IMR-90 (cell line): ENCODE measurements around the gene SOX9. TPM values are rescaled to one million over a fixed set of nuclear protein-coding genes. Genes with fewer than 3 reads are reported as not detected.

Experiments
- ATAC-seq: fragments of 200-7000 bp; cut with Tn5 transposase; 2 replicates; pipeline ENCODE4 v1.9.1; 2020; ENCODE audit warnings: low read depth, mild to moderate bottlenecking, moderate library complexity
- BruUV-seq: library from RNA; stranded (reverse); fragments of 400-500 nt; replicated peaks from 2 replicates; lab custom pipeline; 2021; lab: Mats Ljungman, UMichigan
- CTCF ChIA-PET: fragments of 300-600 bp; formaldehyde crosslinking; extraction: SDS; loops from one replicate; lab custom pipeline; 2021; ENCODE audit warnings: antibody characterized with exemption; lab: Yijun Ruan, JAX
- POLR2A ChIA-PET: fragments of 300-600 bp; sonication (Branson Sonifier 250); formaldehyde crosslinking; loops from one replicate; lab custom pipeline; 2022; ENCODE audit warnings: antibody characterized with exemption; ENCODE audit not compliant: unreplicated experiment; lab: Charles Lee
- DNase-seq: peaks from one replicate; pipeline ENCODE4 v3.0.0; 2013
- H2AFZ ChIP-seq: replicated peaks from 2 replicates; pipeline ENCODE3; 2013; ENCODE audit warnings: low read length, mild to moderate bottlenecking; ENCODE audit not compliant: poor library complexity
- H2AK5ac ChIP-seq: 2 replicates; pipeline ENCODE4 v1.6.1; 2013; ENCODE audit warnings: low read depth, low read length, inconsistent platforms
- H2AK9ac ChIP-seq: replicated peaks from 2 replicates; pipeline ENCODE3; 2013; ENCODE audit warnings: mild to moderate bottlenecking, low read depth, low read length, moderate library complexity; ENCODE audit not compliant: poor library complexity
- H2BK120ac ChIP-seq: 2 replicates; pipeline ENCODE4 v1.6.1; 2013; ENCODE audit warnings: low read depth, low read length, inconsistent platforms
- H2BK15ac ChIP-seq: 3 replicates; pipeline ENCODE4 v1.6.1; 2013; ENCODE audit warnings: low read depth, low read length, inconsistent platforms
- H2BK20ac ChIP-seq: 2 replicates; pipeline ENCODE4 v1.6.1; 2013; ENCODE audit warnings: low read depth, mild to moderate bottlenecking, inconsistent platforms, low read length, moderate library complexity
- H2BK5ac ChIP-seq: 2 replicates; pipeline ENCODE4 v1.6.1; 2013; ENCODE audit warnings: mild to moderate bottlenecking, low read depth, low read length, inconsistent platforms; ENCODE audit not compliant: poor library complexity, severe bottlenecking
- H3K14ac ChIP-seq: replicated peaks from 2 replicates; pipeline ENCODE4 v1.6.1; 2013; ENCODE audit warnings: low read depth, low read length, inconsistent platforms
- H3K18ac ChIP-seq: 2 replicates; pipeline ENCODE4 v1.6.1; 2013; ENCODE audit warnings: low read depth, low read length, control low read depth
- H3K23ac ChIP-seq: 2 replicates; pipeline ENCODE4 v1.6.1; 2013; ENCODE audit warnings: low read depth, low read length, inconsistent platforms
- H3K27ac ChIP-seq: 2 replicates; pipeline ENCODE4 v1.5.1; 2013; ENCODE audit warnings: mild to moderate bottlenecking, control low read depth, low read length; ENCODE audit not compliant: insufficient read depth
- H3K27me3 ChIP-seq: 2 replicates; pipeline ENCODE4 v1.6.1; 2013; ENCODE audit warnings: low read length; ENCODE audit not compliant: control insufficient read depth, insufficient read depth
- H3K36me3 ChIP-seq: 2 replicates; pipeline ENCODE4 v1.6.1; 2013; ENCODE audit warnings: low read length, mixed read lengths; ENCODE audit not compliant: control insufficient read depth, insufficient read depth
- H3K4ac ChIP-seq: 2 replicates; pipeline ENCODE4 v1.6.1; 2013; ENCODE audit warnings: low read depth, low read length, inconsistent platforms
- H3K4me1 ChIP-seq: 2 replicates; pipeline ENCODE4 v1.6.1; 2013; ENCODE audit warnings: low read length, mixed read lengths; ENCODE audit not compliant: control insufficient read depth, insufficient read depth
- H3K4me2 ChIP-seq: 2 replicates; pipeline ENCODE4 v1.6.1; 2013; ENCODE audit warnings: low read depth, mild to moderate bottlenecking, control low read depth, low read length, moderate library complexity
- H3K4me3 ChIP-seq: 2 replicates; pipeline ENCODE4 v1.5.1; 2013; ENCODE audit warnings: low read depth, mild to moderate bottlenecking, control low read depth, low read length, moderate library complexity; ENCODE audit not compliant: insufficient read depth
- H3K56ac ChIP-seq: 2 replicates; pipeline ENCODE4 v1.6.1; 2013; ENCODE audit warnings: low read length, inconsistent platforms; ENCODE audit not compliant: insufficient read depth; ENCODE audit errors: extremely low read depth
- H3K79me1 ChIP-seq, 2 experiments: 2 replicates each; pipeline ENCODE4 v1.6.1; 2013; ENCODE audit warnings: low read length in 2 of 2, inconsistent platforms in 1 of 2, low read depth in 1 of 2
- H3K9ac ChIP-seq: 2 replicates; pipeline ENCODE4 v1.6.1; 2013; ENCODE audit warnings: low read depth, low read length, control low read depth
- H3K9me1 ChIP-seq: 2 replicates; pipeline ENCODE4 v1.6.1; 2013; ENCODE audit warnings: low read length, inconsistent platforms; ENCODE audit not compliant: insufficient read depth
- H3K9me3 ChIP-seq: 2 replicates; pipeline ENCODE4 v1.6.1; 2013; ENCODE audit warnings: low read length; ENCODE audit not compliant: control insufficient read depth, insufficient read depth
- H4K20me1 ChIP-seq: 2 replicates; pipeline ENCODE4 v1.6.1; 2013; ENCODE audit warnings: low read length, inconsistent platforms; ENCODE audit not compliant: insufficient read depth
- H4K5ac ChIP-seq: 2 replicates; pipeline ENCODE4 v1.6.1; 2013; ENCODE audit warnings: mild to moderate bottlenecking, low read depth, low read length, control low read depth
- H4K8ac ChIP-seq, 2 experiments: 2 replicates each; pipeline ENCODE4 v1.6.1; 2013; ENCODE audit warnings: low read depth in 2 of 2, low read length in 2 of 2, control low read depth in 1 of 2, inconsistent platforms in 1 of 2
- H4K91ac ChIP-seq: 2 replicates; pipeline ENCODE4 v1.6.1; 2013; ENCODE audit warnings: low read depth, low read length, inconsistent platforms; ENCODE audit not compliant: insufficient read depth
- BHLHE40 ChIP-seq: fragments of 150-350 bp; IDR thresholded peaks from 2 replicates; pipeline ENCODE4 v1.6.1; 2016; ENCODE audit warnings: mild to moderate bottlenecking, low read depth, low read length
- CEBPB ChIP-seq: IDR thresholded peaks from 2 replicates; pipeline ENCODE4 v1.6.1; 2012; ENCODE audit warnings: low read depth, low read length, improper control_type of control experiment
- CHD1 ChIP-seq: IDR thresholded peaks from 2 replicates; pipeline ENCODE4 v1.6.1; 2012; ENCODE audit warnings: low read depth, low read length, improper control_type of control experiment
- CTCF ChIP-seq: conservative IDR thresholded peaks from 2 replicates; pipeline ENCODE4 v1.5.1; 2012; ENCODE audit warnings: mild to moderate bottlenecking, low read depth, low read length, improper control_type of control experiment
- ELK1 ChIP-seq: fragments of 150-350 bp; IDR thresholded peaks from 2 replicates; pipeline ENCODE4 v1.6.1; 2016; ENCODE audit warnings: low read depth, mild to moderate bottlenecking, low read length, moderate library complexity, borderline replicate concordance
- FOS ChIP-seq: fragments of 150-350 bp; IDR thresholded peaks from 2 replicates; pipeline ENCODE4 v1.6.1; 2016; ENCODE audit warnings: low read depth, low read length
- MAFK ChIP-seq: IDR thresholded peaks from 2 replicates; pipeline ENCODE4 v1.6.1; 2012; ENCODE audit warnings: low read depth, low read length, improper control_type of control experiment
- MAZ ChIP-seq: IDR thresholded peaks from 2 replicates; pipeline ENCODE4 v1.6.1; 2012; ENCODE audit warnings: low read depth, mild to moderate bottlenecking, low read length, improper control_type of control experiment, moderate library complexity, borderline replicate concordance
- MXI1 ChIP-seq: IDR thresholded peaks from 2 replicates; pipeline ENCODE4 v1.6.1; 2012; ENCODE audit warnings: low read depth, mild to moderate bottlenecking, low read length, moderate library complexity, borderline replicate concordance
- NFE2L2 ChIP-seq: fragments of 150-350 bp; IDR thresholded peaks from 2 replicates; pipeline ENCODE4 v1.6.1; 2016; ENCODE audit warnings: low read depth, mild to moderate bottlenecking, low read length
- POLR2A ChIP-seq: IDR thresholded peaks from 2 replicates; pipeline ENCODE4 v1.6.1; 2012; ENCODE audit warnings: mild to moderate bottlenecking, low read depth, low read length
- RAD21 ChIP-seq: IDR thresholded peaks from 2 replicates; pipeline ENCODE4 v1.6.1; 2012; ENCODE audit warnings: low read length, improper control_type of control experiment
- RCOR1 ChIP-seq: IDR thresholded peaks from 2 replicates; pipeline ENCODE4 v1.6.1; 2012; ENCODE audit warnings: mild to moderate bottlenecking, low read length, improper control_type of control experiment; ENCODE audit not compliant: insufficient replicate concordance
- RFX5 ChIP-seq: IDR thresholded peaks from 2 replicates; pipeline ENCODE4 v1.8.0; 2012; ENCODE audit warnings: low read depth, mild to moderate bottlenecking, low read length, moderate library complexity
- SMC3 ChIP-seq: fragments of 150-350 bp; IDR thresholded peaks from 2 replicates; pipeline ENCODE4 v1.6.1; 2016; ENCODE audit warnings: low read depth, mild to moderate bottlenecking, antibody characterized with exemption, low read length, moderate library complexity
- USF2 ChIP-seq: fragments of 150-350 bp; IDR thresholded peaks from 2 replicates; pipeline ENCODE4 v1.6.1; 2017; ENCODE audit warnings: mild to moderate bottlenecking, antibody characterized with exemption, low read length, low read depth
- WGBS, 2 experiments: methylation state at CpG; one replicate each; pipeline versions ENCODE4 v1.1.5 to v1.1.7; 2013; ENCODE audit warnings: missing lambda C conversion rate in 2 of 2; ENCODE audit not compliant: insufficient read length in 1 of 2; ENCODE audit errors: extremely low coverage in 2 of 2; 5-methylcytosine and 5-hydroxymethylcytosine counted together
- dilution Hi-C: fragments of 300-500 bp; cut with HindIII; formaldehyde crosslinking; loops from one replicate; pipeline ENCODE4 v1.14.3; 2018; ENCODE audit warnings: low sequenced_read_pairs; ENCODE audit not compliant: unreplicated experiment
- in situ Hi-C: fragments of 300-500 bp; cut with MboI; formaldehyde crosslinking; loops from 3 replicates; pipeline ENCODE4 v1.14.3; 2019; ENCODE audit warnings: low sequenced_read_pairs, inconsistent platforms, mixed read lengths
- intact Hi-C: fragments of 100-400 bp; cut with micrococcal nuclease; formaldehyde crosslinking; loops from 2 replicates; pipeline ENCODE4 v1.10.0; 2022
- polyA plus RNA-seq, 3 experiments: library from polyadenylated mRNA; depleted of rRNA; stranded (reverse); fragments of >200 nt; gene quantifications; 2 replicates each; pipeline ENCODE4 v1.2.3, GENCODE V29; 2012; ENCODE audit warnings: low replicate concordance in 1 of 3
- total RNA-seq: library from RNA; depleted of rRNA; stranded (reverse); fragments of >200 nt; gene quantifications from 2 replicates; pipeline ENCODE4 v1.2.3, GENCODE V29; 2012

SOX9 gene
- total and polyA plus RNA-seq, 2 of the 4 experiments (the other 2 are of a cell fraction), result 4.1 to 12.7 TPM

- peaks cover 3% of the 10 kb centered on the region for H3K4me1 ChIP-seq
- H2AK9ac ChIP-seq, result no peak overlapping the region
- no peak overlapping the region for H3K23ac ChIP-seq
- H4K5ac ChIP-seq, result no peak overlapping the region
- intact Hi-C loops, result no loop called here
- H2BK20ac ChIP-seq, result no peak overlapping the region
- DNase-seq (no peak), ATAC-seq (no peak)
- H3K4me2 ChIP-seq, result no peak overlapping the region
- no TSS peak for BruUV-seq
- no peak overlapping the region for H2BK15ac ChIP-seq
- dilution Hi-C loops, result no loop called here
- no peak overlapping the region for H3K18ac ChIP-seq
- no peak overlapping the region for H3K27ac ChIP-seq
- H3K9ac ChIP-seq, result no peak overlapping the region
- H3K4me3 ChIP-seq, result no peak overlapping the region
- H3K14ac ChIP-seq, result no peak overlapping the region
- H4K8ac ChIP-seq, result no peak overlapping the region
- H3K56ac ChIP-seq, result no peak overlapping the region
- H2AK5ac ChIP-seq, result no peak overlapping the region
- no peaks in the 10 kb centered on the region for H4K20me1 ChIP-seq
- H3K4ac ChIP-seq, result no peak overlapping the region
- H2AFZ ChIP-seq, result no peak overlapping the region
- H3K27me3 ChIP-seq, result no peaks in the 10 kb centered on the region
- WGBS, 2 experiments, result no CpG with 5 or more reads among the region's 11 CpGs
- 0 out of 2 replicates have a peak, but pooled peaks cover 3% of the 10 kb centered on the region for H3K9me1 ChIP-seq
- H2BK5ac ChIP-seq, result no peak overlapping the region
- in situ Hi-C loops, result loop anchor here (10.0 kb wide), 1 partner anchor 620 kb away; no protein-coding TSS in a partner anchor
- ChIA-PET POLR2A (no interaction called here), CTCF (interaction anchor here (0.5 to 0.6 kb wide), 2 partner anchors 12 to 23 kb away, joined by 3 to 6 read pairs; no protein-coding TSS in a partner anchor)
- no peaks in the 10 kb centered on the region for H3K36me3 ChIP-seq
- no peaks in the 10 kb centered on the region for H3K9me3 ChIP-seq
- no peaks in the 10 kb centered on the region for H3K79me1 ChIP-seq
- no peak overlapping the region for H2BK120ac ChIP-seq
- H4K91ac ChIP-seq, result no peak overlapping the region
- TF ChIP-seq ELK1 (no peak), NFE2L2 (no peak), RAD21 (no peak), MAZ (no peak), RCOR1 (no peak), CEBPB (no peak), USF2 (no peak), POLR2A (no peak), MXI1 (no peak), CHD1 (no peak), MAFK (no peak), RFX5 (no peak), CTCF (no peak), FOS (no peak), BHLHE40 (no peak), SMC3 (no peak)
Measured at GRCh38 chr17:72104164-72104862, 16.5 kb upstream of the SOX9 start.
